ENCODE results near the gene TMEM238. TPM values are rescaled to one million over a fixed set of nuclear protein-coding genes. Genes with fewer than 3 reads are reported as not detected.
A peak's percentile ranks its signal among the peaks of the same experiment; 100 is the strongest.

The TMEM238 gene
- total and polyA plus RNA-seq, 12 donors: 0.13 to 9.3 (median 2.9) TPM; not detected in 2

DNA sequence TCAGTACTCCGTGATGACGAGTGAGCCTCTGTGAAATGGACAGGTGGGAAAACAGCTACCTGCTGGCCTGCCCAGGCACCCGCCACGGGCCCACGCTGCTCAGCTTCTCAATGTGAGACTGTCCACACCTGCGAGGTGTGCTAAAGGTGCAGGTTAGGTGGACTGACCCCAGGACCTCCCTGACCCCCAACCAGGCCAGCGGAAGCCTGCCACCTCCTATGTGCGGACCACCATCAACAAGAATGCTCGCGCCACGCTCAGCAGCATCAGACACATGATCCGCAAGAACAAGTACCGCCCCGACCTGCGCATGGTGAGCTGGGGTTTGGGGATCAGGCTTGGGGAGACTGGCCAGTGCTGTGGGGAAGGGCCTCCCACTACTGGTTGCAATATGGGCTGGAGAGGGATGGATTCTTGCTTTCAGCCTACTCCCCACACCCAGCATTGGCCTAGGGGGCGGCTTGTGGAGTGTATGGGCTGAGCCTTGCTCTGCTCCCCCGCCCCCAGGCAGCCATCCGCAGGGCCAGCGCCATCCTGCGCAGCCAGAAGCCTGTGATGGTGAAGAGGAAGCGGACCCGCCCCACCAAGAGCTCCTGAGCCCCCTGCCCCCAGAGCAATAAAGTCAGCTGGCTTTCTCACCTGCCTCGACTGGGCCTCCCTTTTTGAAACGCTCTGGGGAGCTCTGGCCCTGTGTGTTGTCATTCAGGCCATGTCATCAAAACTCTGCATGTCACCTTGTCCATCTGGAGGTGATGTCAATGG lies 3.8 kb upstream of the TMEM238 start:
- peaks cover 30 to 45% of the 10 kb centered on the region in 2 donors for H3K4me1 ChIP-seq (replicated peaks in 1 of 2)
- no peaks in the 10 kb centered on the region for H3K27me3 ChIP-seq
- DNase-seq: no peak
- no peak overlapping the region for H3K27ac ChIP-seq
- TF ChIP-seq, protein P1, sequence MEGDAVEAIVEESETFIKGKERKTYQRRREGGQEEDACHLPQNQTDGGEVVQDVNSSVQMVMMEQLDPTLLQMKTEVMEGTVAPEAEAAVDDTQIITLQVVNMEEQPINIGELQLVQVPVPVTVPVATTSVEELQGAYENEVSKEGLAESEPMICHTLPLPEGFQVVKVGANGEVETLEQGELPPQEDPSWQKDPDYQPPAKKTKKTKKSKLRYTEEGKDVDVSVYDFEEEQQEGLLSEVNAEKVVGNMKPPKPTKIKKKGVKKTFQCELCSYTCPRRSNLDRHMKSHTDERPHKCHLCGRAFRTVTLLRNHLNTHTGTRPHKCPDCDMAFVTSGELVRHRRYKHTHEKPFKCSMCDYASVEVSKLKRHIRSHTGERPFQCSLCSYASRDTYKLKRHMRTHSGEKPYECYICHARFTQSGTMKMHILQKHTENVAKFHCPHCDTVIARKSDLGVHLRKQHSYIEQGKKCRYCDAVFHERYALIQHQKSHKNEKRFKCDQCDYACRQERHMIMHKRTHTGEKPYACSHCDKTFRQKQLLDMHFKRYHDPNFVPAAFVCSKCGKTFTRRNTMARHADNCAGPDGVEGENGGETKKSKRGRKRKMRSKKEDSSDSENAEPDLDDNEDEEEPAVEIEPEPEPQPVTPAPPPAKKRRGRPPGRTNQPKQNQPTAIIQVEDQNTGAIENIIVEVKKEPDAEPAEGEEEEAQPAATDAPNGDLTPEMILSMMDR (IDR thresholded peaks at IDR 0.05): no peak
- no peak for TF ChIP-seq POLR2A (IDR thresholded peaks at IDR 0.05)
- peaks cover 0 to 35% of the 10 kb centered on the region in 2 donors for H3K36me3 ChIP-seq (replicated peaks in 1 of 2)
- 79 to 84% (median 79%) methylated on average over 10 to 24 of the region's 24 CpGs for WGBS, 4 donors
- intact Hi-C loops (cut with DNase I): no loop called here
- peak overlapping the region in 1 of 4 donors; percentile 85 for H3K4me3 ChIP-seq
- no peaks in the 10 kb centered on the region for H3K9me3 ChIP-seq (replicated peaks in 1 of 3)

GRCh38 chr19:55386493-55386971 lies 2.4 kb upstream of the TMEM238 start:
- DNase-seq: peak in 3 of 7 donors; percentile 13 to 58 (median 53)
- Histone ChIP-seq H3K4me1 (replicated peaks in 1 of 2) (peaks cover 30 to 45% of the 10 kb centered on the region in 2 donors), H3K9me3 (replicated peaks in 1 of 3) (no peaks in the 10 kb centered on the region), H3K27ac (peak overlapping the region in 4 of 5 donors; percentile 85 to 96 (median 91)), H3K27me3 (no peaks in the 10 kb centered on the region), H3K36me3 (replicated peaks in 1 of 2) (peaks cover 0 to 35% of the 10 kb centered on the region in 2 donors), H3K4me3 (peak overlapping the region; percentile 36 to 93 (median 71))
- WGBS, 4 donors: 1 to 4% (median 3%) methylated on average over 24 to 33 of the region's 33 CpGs
- TF ChIP-seq, protein P1 (IDR thresholded peaks at IDR 0.05): no peak
- TF ChIP-seq POLR2A (IDR thresholded peaks at IDR 0.05): no peak
- intact Hi-C loops (cut with DNase I): no loop called here

- intact Hi-C loops (cut with DNase I): no loop called here
- no peaks in the 10 kb centered on the region for H3K27me3 ChIP-seq
- H3K9me3 ChIP-seq (replicated peaks in 1 of 3): no peaks in the 10 kb centered on the region
- peaks cover 30 to 45% of the 10 kb centered on the region in 2 donors for H3K4me1 ChIP-seq (replicated peaks in 1 of 2)
- DNase-seq: peak; percentile 98 to 99 (median 99)
- H3K4me3 ChIP-seq: peak within 1 kb of the TSS; percentile 36 to 93 (median 71)
- WGBS, 4 donors: 0 to 1% (median 0%) methylated on average over 40 to 68 of the region's 68 CpGs
- TF ChIP-seq, protein P1 (IDR thresholded peaks at IDR 0.05): peak in 1 of 6 experiments; percentile 25
- peak; percentile 98 for TF ChIP-seq POLR2A (IDR thresholded peaks at IDR 0.05)
- peak within 1 kb of the TSS; percentile 71 to 96 (median 87) for H3K27ac ChIP-seq
- H3K36me3 ChIP-seq (replicated peaks in 1 of 2): peaks cover 0 to 35% of the 10 kb centered on the region in 2 donors
Measured at GRCh38 chr19:55385724-55386492, 1.8 kb upstream of the TMEM238 start, which contains the start of gene RPL28. RPL28 (plus strand) TSS chr19:55385932; CDS start chr19:55386358, 426 bp downstream.

All from adrenal gland (tissue), 12 donors.